Activated CD8-positive, alpha-beta T cell treated with anti-CD3 and anti-CD28 coated beads, Interleukin-2, amount 10 ng/mL, durations not matched to agents 7 days and 5 days (primary cell): ENCODE results near the gene GNPAT. TPM values are rescaled to one million over a fixed set of nuclear protein-coding genes. Genes with fewer than 3 reads are reported as not detected.
A peak's percentile ranks its signal among the peaks of the same experiment; 100 is the strongest.

Source experiments
- ATAC-seq: fragments of 150-1000 bp; cut with Tn5 transposase; one replicate; pipeline ENCODE4 v1.10.0; 2021; ENCODE audit warnings: moderate library complexity
- CTCF ChIA-PET: fragments of 350-600 bp; sonication (Branson Sonifier 250); formaldehyde crosslinking; loops from one replicate; lab custom pipeline; 2021; ENCODE audit warnings: antibody characterized with exemption; lab: Charles Lee
- POLR2A ChIA-PET: fragments of 350-600 bp; sonication (Branson Sonifier 250); formaldehyde crosslinking; loops from one replicate; lab custom pipeline; 2021; ENCODE audit warnings: antibody characterized with exemption; lab: Charles Lee
- DNase-seq: peaks from one replicate; pipeline ENCODE4 v3.0.0-alpha.2; 2020
- H3K27ac Mint-ChIP-seq: one replicate; pipeline ENCODE4 v1.8.0; 2021; ENCODE audit warnings: mild to moderate bottlenecking, mixed read lengths
- H3K27me3 Mint-ChIP-seq: one replicate; pipeline ENCODE4 v1.8.0; 2021; ENCODE audit warnings: low read depth, mixed read lengths
- H3K36me3 Mint-ChIP-seq: one replicate; pipeline ENCODE4 v1.8.0; 2021; ENCODE audit warnings: low read depth, mixed read lengths
- H3K4me1 Mint-ChIP-seq: one replicate; pipeline ENCODE4 v1.8.0; 2021; ENCODE audit warnings: low read depth, mixed read lengths
- H3K4me3 Mint-ChIP-seq: one replicate; pipeline ENCODE4 v1.8.0; 2021; ENCODE audit warnings: mild to moderate bottlenecking, mixed read lengths
- H3K9me3 Mint-ChIP-seq: one replicate; pipeline ENCODE4 v1.8.0; 2022; ENCODE audit warnings: mixed read lengths; ENCODE audit not compliant: insufficient read depth
- total RNA-seq, 2 experiments: library from RNA; stranded (reverse); gene quantifications; one replicate each; pipeline ENCODE4 v1.2.3, GENCODE V29; 2021

Gene GNPAT
- 10 to 100 TPM; 35.7 to 37.9 TPM for total RNA-seq

GRCh38 chr1:231240883-231241735 is at the start of gene GNPAT:
Gene GNPAT, plus strand, starts transcription at chr1:231241212. Its CDS starts 167 bp downstream, at chr1:231241379.
- CTCF ChIA-PET, result interaction anchor here (0.7 to 2.7 kb wide), 5 partner anchors 30 to 320 kb away, joined by 3 to 14 read pairs (median 5); partner anchors contain the start of genes EXOC8 and SPRTN

GRCh38 chr1:231192620-231193163 is 48.3 kb upstream of the GNPAT start:
- DNase-seq (no peak), ATAC-seq (no peak)
- POLR2A ChIA-PET, result no interaction called here
- Mint-ChIP-seq H3K9me3 (no peaks in the 10 kb centered on the region), H3K36me3 (no peaks in the 10 kb centered on the region), H3K27ac (no peak overlapping the region), H3K27me3 (peaks cover 7% of the 10 kb centered on the region), H3K4me1 (no peaks in the 10 kb centered on the region), H3K4me3 (no peak overlapping the region)
- CTCF ChIA-PET, result no interaction called here

More at GRCh38 chr1:231240883-231241735, at the start of gene GNPAT:
- Mint-ChIP-seq H3K4me3 (peak within 1 kb of the TSS; percentile 93), H3K27ac (peak within 1 kb of the TSS; percentile 95), H3K9me3 (no peaks in the 10 kb centered on the region), H3K27me3 (no peaks in the 10 kb centered on the region), H3K4me1 (peaks cover 56% of the 10 kb centered on the region), H3K36me3 (peaks cover 53% of the 10 kb centered on the region)
- ATAC-seq (peak; percentile 99), DNase-seq (peak; percentile 92)
- POLR2A ChIA-PET, result interaction anchor here (0.7 to 1.9 kb wide), 8 partner anchors 10 to 1709 kb away, joined by 3 to 14 read pairs (median 4); partner anchors contain the start of genes EXOC8, NTPCR and SPRTN

- no peak for DNase-seq
- ChIA-PET CTCF (no interaction called here), POLR2A (no interaction called here)
- ATAC-seq, result no peak
- Mint-ChIP-seq H3K4me3 (no peak overlapping the region), H3K36me3 (no peaks in the 10 kb centered on the region), H3K27me3 (peaks cover 6% of the 10 kb centered on the region), H3K4me1 (no peaks in the 10 kb centered on the region), H3K9me3 (no peaks in the 10 kb centered on the region), H3K27ac (no peak overlapping the region)
Observed at GRCh38 chr1:231193710-231194340, 47.2 kb upstream of the GNPAT start.

- ChIA-PET CTCF (no interaction called here), POLR2A (no interaction called here)
- Mint-ChIP-seq H3K4me3 (no peak overlapping the region), H3K9me3 (no peaks in the 10 kb centered on the region), H3K27me3 (peaks cover 8% of the 10 kb centered on the region), H3K36me3 (no peaks in the 10 kb centered on the region), H3K4me1 (no peaks in the 10 kb centered on the region), H3K27ac (no peak overlapping the region)
- ATAC-seq (no peak), DNase-seq (no peak)
Observed at GRCh38 chr1:231194476-231194842, 46.6 kb upstream of the GNPAT start.

- no peaks in the 10 kb centered on the region for H3K9me3 Mint-ChIP-seq
- no peak for DNase-seq
- no peak overlapping the region for H3K4me3 Mint-ChIP-seq
- H3K27ac Mint-ChIP-seq, result no peak overlapping the region
- peaks cover 11% of the 10 kb centered on the region for H3K27me3 Mint-ChIP-seq
- ChIA-PET POLR2A (interaction anchor here (0.5 kb wide), 1 partner anchor 289 kb away, joined by 4 read pairs; no protein-coding TSS in a partner anchor), CTCF (no interaction called here)
- H3K36me3 Mint-ChIP-seq, result no peaks in the 10 kb centered on the region
- no peaks in the 10 kb centered on the region for H3K4me1 Mint-ChIP-seq
- no peak for ATAC-seq
Observed at GRCh38 chr1:231194843-231195516, 46.0 kb upstream of the GNPAT start.

- Mint-ChIP-seq H3K4me1 (peaks cover 2% of the 10 kb centered on the region), H3K27ac (no peak overlapping the region), H3K27me3 (peaks cover 15% of the 10 kb centered on the region), H3K4me3 (no peak overlapping the region), H3K9me3 (no peaks in the 10 kb centered on the region), H3K36me3 (no peaks in the 10 kb centered on the region)
- ChIA-PET CTCF (no interaction called here), POLR2A (interaction anchor here (1.0 kb wide), 1 partner anchor 10 kb away, joined by 3 read pairs; no protein-coding TSS in a partner anchor)
- no peak for DNase-seq
- ATAC-seq, result no peak
Observed at GRCh38 chr1:231196307-231196706, 44.7 kb upstream of the GNPAT start.

- POLR2A ChIA-PET, result interaction anchor here (1.0 kb wide), 1 partner anchor 10 kb away, joined by 3 read pairs; no protein-coding TSS in a partner anchor
- no peak for ATAC-seq
Observed at GRCh38 chr1:231196728-231197127, 44.3 kb upstream of the GNPAT start.

GRCh38 chr1:231199868-231200267 is 41.1 kb upstream of the GNPAT start:
- DNase-seq, result no peak
- Mint-ChIP-seq H3K9me3 (no peaks in the 10 kb centered on the region), H3K27me3 (peaks cover 21% of the 10 kb centered on the region), H3K4me1 (peaks cover 21% of the 10 kb centered on the region), H3K36me3 (no peaks in the 10 kb centered on the region), H3K27ac (no peak overlapping the region), H3K4me3 (no peak overlapping the region)
- ATAC-seq, result no peak
- ChIA-PET CTCF (no interaction called here), POLR2A (no interaction called here)

More at GRCh38 chr1:231196728-231197127, 44.3 kb upstream of the GNPAT start:
- Mint-ChIP-seq H3K27ac (no peak overlapping the region), H3K27me3 (peaks cover 16% of the 10 kb centered on the region), H3K9me3 (no peaks in the 10 kb centered on the region), H3K36me3 (no peaks in the 10 kb centered on the region), H3K4me3 (no peak overlapping the region), H3K4me1 (peaks cover 6% of the 10 kb centered on the region)
- DNase-seq, result no peak
- CTCF ChIA-PET, result interaction anchor here (1.5 kb wide), 1 partner anchor 37 kb away, joined by 3 read pairs; no protein-coding TSS in a partner anchor

GRCh38 chr1:231200388-231201031 is 40.5 kb upstream of the GNPAT start:
- no peak for DNase-seq
- no peak overlapping the region for H3K4me3 Mint-ChIP-seq
- ChIA-PET POLR2A (no interaction called here), CTCF (no interaction called here)
- H3K27me3 Mint-ChIP-seq, result peaks cover 21% of the 10 kb centered on the region
- no peaks in the 10 kb centered on the region for H3K9me3 Mint-ChIP-seq
- H3K36me3 Mint-ChIP-seq, result no peaks in the 10 kb centered on the region
- H3K27ac Mint-ChIP-seq, result no peak overlapping the region
- ATAC-seq, result no peak
- peaks cover 21% of the 10 kb centered on the region for H3K4me1 Mint-ChIP-seq

GRCh38 chr1:231201375-231201978 is 39.5 kb upstream of the GNPAT start:
- ATAC-seq (peak; percentile 30), DNase-seq (no peak)
- CTCF ChIA-PET, result no interaction called here
- Mint-ChIP-seq H3K27ac (no peak overlapping the region), H3K4me1 (peaks cover 21% of the 10 kb centered on the region), H3K27me3 (peaks cover 21% of the 10 kb centered on the region), H3K9me3 (no peaks in the 10 kb centered on the region), H3K4me3 (no peak overlapping the region), H3K36me3 (no peaks in the 10 kb centered on the region)
- POLR2A ChIA-PET, result no interaction called here
